Measurements from ENCODE around the gene SPO11.
A peak's percentile ranks its signal among the peaks of the same experiment; 100 is the strongest.

SPO11 gene

GRCh38 chr20:57378107-57378506, 48.5 kb downstream of the SPO11 start:
- DNase-seq = no peak

- DNase-seq = no peak
Observed at GRCh38 chr20:57378646-57379262, 49.2 kb downstream of the SPO11 start.

- DNase-seq = peak; percentile 26
Observed at GRCh38 chr20:57379263-57379647, 49.7 kb downstream of the SPO11 start.

GRCh38 chr20:57380081-57380750, 50.6 kb downstream of the SPO11 start:
- no peak for DNase-seq

- peak; percentile 79 for DNase-seq
Observed at GRCh38 chr20:57381596-57382503, 52.2 kb downstream of the SPO11 start.

GRCh38 chr20:57382516-57382915, 52.9 kb downstream of the SPO11 start:
- no peak for DNase-seq

- no peak for DNase-seq
Observed at GRCh38 chr20:57383447-57384347, 54.1 kb downstream of the SPO11 start.

GRCh38 chr20:57384486-57384885, 54.9 kb downstream of the SPO11 start:
- DNase-seq = no peak

- DNase-seq = no peak
Observed at GRCh38 chr20:57384953-57385761, 55.6 kb downstream of the SPO11 start.

GRCh38 chr20:57385940-57386339, 56.3 kb downstream of the SPO11 start:
- no peak for DNase-seq

GRCh38 chr20:57386762-57387161, 57.2 kb downstream of the SPO11 start:
- DNase-seq = no peak

- no peak for DNase-seq
Observed at GRCh38 chr20:57387463-57387862, 57.9 kb downstream of the SPO11 start.

GRCh38 chr20:57387945-57388371, 58.4 kb downstream of the SPO11 start:
- no peak for DNase-seq

GRCh38 chr20:57388953-57389694, 59.5 kb downstream of the SPO11 start:
- DNase-seq = peak; percentile 60

- peak; percentile 63 for DNase-seq
Observed at GRCh38 chr20:57389695-57390603, 60.3 kb downstream of the SPO11 start.

GRCh38 chr20:57390604-57391438, 61.2 kb downstream of the SPO11 start, which contains the start of gene RBM38:
Gene RBM38 (plus strand): TSS chr20:57391396. CDS start chr20:57391582, 186 bp downstream.
- peak; percentile 82 for DNase-seq

GRCh38 chr20:57391439-57392301, 62.1 kb downstream of the SPO11 start:
- peak; percentile 36 for DNase-seq
